HG03469 (cell line): Measurements from ENCODE around the gene OTOS.

Source experiments
- ATAC-seq: cut with Tn5 transposase; IDR thresholded peaks from one replicate; pipeline ENCODE4 v1.9.1; 2021; ENCODE audit warnings: mild to moderate bottlenecking, moderate library complexity, moderate number of reproducible peaks; ENCODE audit not compliant: unreplicated experiment

Gene OTOS

GRCh38 chr2:240123821-240124650, 16.4 kb downstream of the OTOS start:
- no peak for ATAC-seq

- ATAC-seq = no peak
Measured at GRCh38 chr2:240121675-240122074, 18.8 kb downstream of the OTOS start.

GRCh38 chr2:240121190-240121589, 19.3 kb downstream of the OTOS start:
- ATAC-seq = no peak

- ATAC-seq = no peak
Measured at GRCh38 chr2:240114233-240114632, 26.2 kb downstream of the OTOS start.

GRCh38 chr2:240112914-240113690, 27.4 kb downstream of the OTOS start:
- ATAC-seq = no peak

- ATAC-seq = no peak
Measured at GRCh38 chr2:240111253-240111652, 29.2 kb downstream of the OTOS start.

- ATAC-seq = no peak
Measured at GRCh38 chr2:240109386-240109785, 31.1 kb downstream of the OTOS start.

- ATAC-seq = no peak
Measured at GRCh38 chr2:240107477-240107796, 33.0 kb downstream of the OTOS start.

GRCh38 chr2:240106765-240107476, 33.5 kb downstream of the OTOS start:
- ATAC-seq = no peak

- no peak for ATAC-seq
Measured at GRCh38 chr2:240105982-240106381, 34.5 kb downstream of the OTOS start.

GRCh38 chr2:240103136-240103535, 37.3 kb downstream of the OTOS start:
- no peak for ATAC-seq

- no peak for ATAC-seq
Measured at GRCh38 chr2:240098349-240098748, 42.1 kb downstream of the OTOS start.

- ATAC-seq = no peak
Measured at GRCh38 chr2:240095556-240096523, 44.6 kb downstream of the OTOS start.

- ATAC-seq = no peak
Measured at GRCh38 chr2:240089306-240089705, 51.2 kb downstream of the OTOS start.
